Measurements from ENCODE around the gene SMG9. TPM values are rescaled to one million over a fixed set of nuclear protein-coding genes. Genes with fewer than 3 reads are reported as not detected.
A peak's percentile ranks its signal among the peaks of the same experiment; 100 is the strongest.

Gene SMG9
- total RNA-seq, 4 donors from 2014 or later, result 13.7 to 22.8 (median 15.5) TPM

- DNase-seq (ENCODE audit: low spot score) (no peak), ATAC-seq (ENCODE audit: low FRiP score) (no peak)
- no peak for TF ChIP-seq CTCF (IDR thresholded peaks at IDR 0.05)
Observed at GRCh38 chr19:43797556-43797955, 42.8 kb upstream of the SMG9 start.

GRCh38 chr19:43797118-43797517 is 42.4 kb upstream of the SMG9 start:
- no peak for TF ChIP-seq CTCF (IDR thresholded peaks at IDR 0.05)
- no peak for DNase-seq (ENCODE audit: low spot score)
- no peak for ATAC-seq (ENCODE audit: low FRiP score)

GRCh38 chr19:43790587-43790986 is 35.8 kb upstream of the SMG9 start:
- ATAC-seq (ENCODE audit: low FRiP score) (no peak), DNase-seq (ENCODE audit: low spot score) (no peak)
- no peak for TF ChIP-seq CTCF (IDR thresholded peaks at IDR 0.05)

GRCh38 chr19:43789029-43789428 is 34.3 kb upstream of the SMG9 start:
- DNase-seq (ENCODE audit: low spot score) (no peak), ATAC-seq (ENCODE audit: low FRiP score) (no peak)
- TF ChIP-seq CTCF (IDR thresholded peaks at IDR 0.05), result no peak

- no peak for ATAC-seq (ENCODE audit: low FRiP score)
- DNase-seq (ENCODE audit: low spot score), result no peak
- TF ChIP-seq CTCF (IDR thresholded peaks at IDR 0.05), result no peak
Observed at GRCh38 chr19:43786665-43787064, 31.9 kb upstream of the SMG9 start.

GRCh38 chr19:43784981-43785808 is 30.4 kb upstream of the SMG9 start:
- peak in 2 of 3 donors; percentile 60 to 70 for TF ChIP-seq CTCF (IDR thresholded peaks at IDR 0.05)
- ATAC-seq (ENCODE audit: low FRiP score) (peak; percentile 57), DNase-seq (ENCODE audit: low spot score) (no peak)

Measured in omental fat pad (tissue), 4 donors.